Stimulated activated CD4-positive, alpha-beta T cell treated with anti-CD3 and anti-CD28 coated beads, Interleukin-15, amount 100 ng/mL, for 48 hours (primary cell): ENCODE results near the gene CYP3A4.
"Not testable (repeated sequence)": the region's sequence is repeated elsewhere in the genome, so short reads cannot be mapped to it uniquely, and the experiment has no call there.

ENCODE experiments used
- DNase-seq, 2 donors: peaks; one replicate each; pipeline ENCODE4 v3.0.0-alpha.2; 2020; ENCODE audit warnings: low read depth in 2 of 2

CYP3A4 gene

GRCh38 chr7:99723201-99723600 is 60.8 kb downstream of the CYP3A4 start:
- not testable (repeated sequence) for DNase-seq

DNA sequence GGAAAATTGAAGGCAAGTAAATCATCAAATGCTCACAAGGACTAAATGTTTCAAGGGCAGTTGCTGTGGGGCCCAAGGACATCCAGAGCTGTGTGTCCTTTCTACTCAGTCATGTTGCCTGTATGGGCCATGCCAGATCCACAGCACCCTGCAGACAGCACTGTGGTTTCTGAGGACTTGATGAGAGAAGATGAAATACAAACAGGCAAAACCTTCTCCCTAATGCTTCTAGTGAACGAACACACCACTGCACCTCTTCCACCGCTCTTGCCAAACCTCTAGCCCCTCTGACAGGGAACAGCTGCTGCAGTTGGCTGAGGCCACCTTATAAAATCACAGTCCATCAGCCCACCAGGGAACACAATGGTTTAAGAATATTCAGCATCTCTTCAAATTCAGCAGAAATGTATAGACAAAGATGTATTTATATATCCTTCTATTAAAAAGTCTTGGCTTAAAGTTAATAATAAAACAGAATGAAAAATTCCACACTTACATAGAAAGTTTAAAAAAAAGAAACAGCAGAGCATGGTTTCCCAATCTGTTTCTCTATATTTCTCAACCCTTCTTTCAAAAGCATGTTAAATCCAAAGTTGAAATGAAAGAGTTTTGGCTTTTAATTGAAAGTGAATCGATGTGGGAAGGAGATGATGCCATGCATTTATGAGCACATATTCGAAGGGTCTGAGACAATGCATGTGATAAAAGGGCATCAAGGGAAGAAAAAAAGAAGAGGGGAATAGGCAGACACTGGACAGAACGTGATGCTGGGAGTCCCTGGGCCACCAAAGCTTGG is 63.0 kb downstream of the CYP3A4 start:
- no peak for DNase-seq

DNA sequence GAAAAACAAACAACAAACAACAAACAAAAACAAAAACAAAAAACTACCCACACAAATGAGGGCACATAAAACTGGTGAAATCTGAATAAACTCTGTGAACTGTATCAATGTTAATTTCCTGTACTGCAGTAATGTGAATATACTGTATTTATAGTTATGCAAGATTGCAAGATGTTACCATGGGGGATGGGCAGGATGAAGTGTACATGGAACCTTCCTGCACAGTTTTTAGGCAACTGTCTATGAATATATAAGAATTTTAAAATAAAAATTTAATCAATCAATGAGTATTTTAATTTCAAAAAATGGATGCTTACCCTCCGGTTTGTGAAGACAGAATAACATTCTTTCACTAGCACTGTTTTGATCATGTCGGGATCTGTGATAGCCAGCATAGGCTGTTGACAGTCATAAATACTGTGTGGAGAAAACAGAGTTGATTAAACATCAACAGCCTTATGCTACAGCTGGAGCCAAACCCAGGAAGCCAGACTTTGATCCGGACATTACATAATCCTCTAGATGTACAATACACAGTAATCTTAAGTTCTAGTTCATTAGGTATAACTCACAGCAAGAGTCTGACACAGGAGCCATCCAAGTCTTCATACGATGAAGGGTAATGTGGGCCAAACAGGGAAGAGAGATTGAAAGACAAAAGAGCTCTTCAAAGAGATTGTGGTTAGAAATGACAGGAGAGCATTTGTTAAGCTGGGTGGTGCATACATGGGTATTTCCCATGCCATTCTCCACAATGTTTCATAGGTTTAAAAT is 63.8 kb downstream of the CYP3A4 start:
- DNase-seq, result no peak

DNA sequence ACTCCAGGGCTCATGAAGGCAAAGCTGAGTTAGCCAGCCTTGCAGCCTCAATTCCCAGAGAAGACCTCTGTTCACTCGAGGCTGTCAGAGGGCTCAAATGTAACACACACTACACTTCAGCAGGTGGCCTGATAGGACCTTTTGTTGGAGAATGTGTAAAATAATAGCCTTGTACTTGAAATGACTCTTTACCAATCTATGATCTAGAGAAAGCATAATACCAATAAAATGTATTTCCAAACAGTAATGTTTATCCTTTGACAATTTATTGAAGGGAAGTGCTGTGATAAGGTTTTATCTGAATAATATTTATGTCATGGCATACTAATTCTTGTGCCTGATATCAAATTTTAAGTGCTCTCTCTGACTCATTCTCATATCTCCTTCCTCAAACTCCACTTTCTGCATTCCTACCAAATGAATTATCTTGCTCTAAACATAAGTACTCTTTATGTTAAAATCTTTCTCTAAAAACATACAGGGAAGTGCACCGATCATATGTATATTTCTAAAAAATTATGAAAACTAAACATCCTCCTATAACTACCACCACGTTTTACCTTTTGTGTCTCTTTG is 69.9 kb downstream of the CYP3A4 start:
- DNase-seq, result no peak

DNA sequence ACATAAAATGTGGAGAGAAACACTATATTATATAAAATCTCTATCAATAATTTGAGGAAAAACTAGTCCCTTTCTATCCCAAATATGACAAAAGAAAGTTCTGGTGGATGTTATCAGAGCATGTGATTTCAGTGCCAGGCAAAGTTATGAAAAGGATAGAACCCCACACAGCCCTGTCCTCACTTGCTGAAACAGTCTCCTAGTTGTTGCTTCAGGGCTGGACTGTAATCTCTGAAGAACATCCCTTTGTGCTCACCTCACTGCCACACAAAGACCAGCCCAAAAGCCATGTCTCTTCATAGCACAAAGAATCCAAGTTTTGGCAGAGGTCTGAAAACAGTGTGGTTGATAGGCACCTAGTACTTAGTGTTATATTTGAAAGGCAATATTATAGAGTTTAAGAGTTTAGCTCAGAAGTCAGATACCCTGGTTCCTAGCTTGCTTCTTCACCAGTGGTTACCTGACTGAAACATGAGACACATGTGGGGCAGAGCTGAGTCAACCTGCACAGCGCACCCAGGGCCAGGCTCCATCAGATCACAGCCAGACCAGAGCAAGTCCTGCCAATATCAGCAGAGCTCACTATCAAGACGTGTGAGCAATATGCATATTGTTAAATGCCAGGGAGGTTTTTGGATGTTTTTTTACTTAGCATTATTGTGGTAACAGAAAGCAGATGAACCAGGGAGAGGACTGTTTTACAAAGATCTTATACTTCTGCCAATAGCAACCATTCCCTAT is 74.0 kb downstream of the CYP3A4 start:
- no peak for DNase-seq

- no peak for DNase-seq
Measured at GRCh38 chr7:99709260-99709659, 74.7 kb downstream of the CYP3A4 start.

GRCh38 chr7:99707096-99707495 is 76.9 kb downstream of the CYP3A4 start:
- DNase-seq, result no peak
